Brain pericyte (primary cell): ENCODE measurements around the gene NLRC3.

Source experiments
- DNase-seq: peaks from one replicate; pipeline ENCODE4 v3.0.0-alpha.2; 2012; ENCODE audit warnings: low read depth, low spot score

The NLRC3 gene

DNA sequence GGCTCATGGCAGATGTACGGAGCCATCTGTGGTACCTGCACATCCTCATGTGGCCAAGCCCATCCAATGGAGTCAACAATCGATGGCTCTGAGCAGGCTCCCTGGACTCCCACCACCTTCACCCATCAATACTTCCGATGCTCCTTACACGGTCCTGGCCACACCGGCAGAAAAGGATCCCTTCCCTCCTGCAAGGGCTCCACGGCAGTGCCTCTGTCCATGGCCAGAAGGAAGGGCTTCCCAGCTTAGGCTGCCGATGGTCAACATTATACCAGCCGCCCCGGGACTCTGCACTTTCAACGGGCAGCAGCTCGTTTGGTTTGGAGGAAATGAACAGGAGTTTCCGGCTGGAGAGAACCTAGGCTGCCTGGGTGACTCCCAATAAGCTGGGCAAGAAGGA, 21.0 kb upstream of the NLRC3 start:
- no peak for DNase-seq

- no peak for DNase-seq
Observed at GRCh38 chr16:3597676-3598075, 20.5 kb upstream of the NLRC3 start.

- DNase-seq = no peak
Observed at GRCh38 chr16:3597226-3597625, 20.0 kb upstream of the NLRC3 start.

GRCh38 chr16:3596101-3596861, 19.1 kb upstream of the NLRC3 start:
- no peak for DNase-seq

- DNase-seq = no peak
Observed at GRCh38 chr16:3595521-3596021, 18.4 kb upstream of the NLRC3 start.

DNA sequence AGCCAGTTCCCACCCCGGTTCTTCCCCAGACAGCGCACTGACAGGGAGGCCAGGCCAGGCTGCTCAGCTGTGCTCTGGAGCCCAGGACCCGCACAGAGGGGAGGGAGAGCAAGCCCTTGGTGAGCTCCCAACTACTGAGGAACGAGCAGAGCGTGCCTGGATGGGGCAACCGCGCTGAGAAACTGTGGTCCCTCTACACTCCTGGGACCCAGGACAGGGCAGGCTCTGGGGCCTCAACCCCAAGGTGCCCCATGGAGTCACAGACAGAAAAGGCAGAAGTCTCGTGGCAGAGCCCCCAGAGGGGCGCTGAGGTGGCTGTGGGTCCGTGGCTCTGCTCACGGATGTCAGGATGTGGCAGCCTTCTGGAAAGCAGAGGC, 17.9 kb upstream of the NLRC3 start:
- no peak for DNase-seq

DNA sequence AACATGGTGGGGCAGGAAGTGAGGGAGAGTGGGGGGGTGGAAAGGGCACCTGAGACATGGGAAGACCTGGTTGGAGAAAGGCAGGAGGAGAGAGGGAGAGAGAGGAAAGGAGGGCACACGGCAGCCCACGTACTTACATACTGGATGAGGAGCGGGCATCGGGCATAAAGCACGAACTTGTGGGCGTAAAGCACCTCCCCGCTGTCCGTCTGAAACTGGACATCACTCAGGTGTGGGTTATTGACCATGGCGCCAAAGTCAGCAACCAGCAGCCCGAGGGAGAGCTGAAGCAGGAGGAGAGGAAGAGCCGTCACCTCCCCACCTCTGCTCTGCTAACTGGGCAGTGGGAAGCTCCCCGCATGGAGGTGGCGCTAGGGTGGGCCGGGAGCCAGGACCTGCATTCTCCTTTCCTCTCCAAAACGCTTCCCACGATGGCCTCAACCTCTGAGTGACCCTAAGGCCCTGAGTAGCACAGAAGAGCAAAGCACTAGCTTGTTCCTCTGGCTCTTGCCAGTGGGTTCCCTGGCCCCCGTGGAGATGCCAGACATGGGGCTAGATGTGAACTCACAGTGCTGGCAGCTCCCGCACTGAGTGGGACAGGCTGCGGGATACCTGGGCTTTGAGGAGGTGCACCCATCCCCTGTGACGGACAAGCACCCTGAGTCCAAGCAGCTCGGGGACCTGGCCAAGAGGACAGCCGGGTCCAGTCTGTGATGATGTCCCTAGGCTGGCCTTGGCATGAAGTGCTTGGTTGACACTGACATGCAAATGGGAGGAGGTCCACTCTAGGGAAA, 17.3 kb upstream of the NLRC3 start:
- no peak for DNase-seq

DNA sequence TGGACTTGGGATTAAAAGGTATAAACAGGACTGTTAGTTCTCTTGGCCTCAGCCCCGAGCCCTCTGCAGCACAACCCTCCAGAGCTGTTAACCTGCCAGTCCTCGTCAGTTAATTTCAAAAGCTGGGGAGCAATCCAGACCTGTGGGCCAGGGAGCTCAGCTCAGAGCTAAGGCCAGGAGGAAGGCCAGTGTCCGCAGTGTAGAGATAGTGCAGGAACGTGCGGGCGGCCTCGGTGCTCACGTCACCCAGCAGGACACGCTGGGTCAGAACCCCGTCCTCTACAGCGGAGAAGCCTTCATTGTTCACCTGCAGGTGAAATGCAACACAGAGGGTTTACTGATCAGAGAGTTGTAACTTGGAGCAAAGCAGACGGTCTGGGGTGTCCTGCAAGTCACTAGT, 15.4 kb upstream of the NLRC3 start:
- no peak for DNase-seq

- DNase-seq = no peak
Observed at GRCh38 chr16:3591991-3592390, 14.8 kb upstream of the NLRC3 start.

- no peak for DNase-seq
Observed at GRCh38 chr16:3591436-3591803, 14.2 kb upstream of the NLRC3 start.

DNA sequence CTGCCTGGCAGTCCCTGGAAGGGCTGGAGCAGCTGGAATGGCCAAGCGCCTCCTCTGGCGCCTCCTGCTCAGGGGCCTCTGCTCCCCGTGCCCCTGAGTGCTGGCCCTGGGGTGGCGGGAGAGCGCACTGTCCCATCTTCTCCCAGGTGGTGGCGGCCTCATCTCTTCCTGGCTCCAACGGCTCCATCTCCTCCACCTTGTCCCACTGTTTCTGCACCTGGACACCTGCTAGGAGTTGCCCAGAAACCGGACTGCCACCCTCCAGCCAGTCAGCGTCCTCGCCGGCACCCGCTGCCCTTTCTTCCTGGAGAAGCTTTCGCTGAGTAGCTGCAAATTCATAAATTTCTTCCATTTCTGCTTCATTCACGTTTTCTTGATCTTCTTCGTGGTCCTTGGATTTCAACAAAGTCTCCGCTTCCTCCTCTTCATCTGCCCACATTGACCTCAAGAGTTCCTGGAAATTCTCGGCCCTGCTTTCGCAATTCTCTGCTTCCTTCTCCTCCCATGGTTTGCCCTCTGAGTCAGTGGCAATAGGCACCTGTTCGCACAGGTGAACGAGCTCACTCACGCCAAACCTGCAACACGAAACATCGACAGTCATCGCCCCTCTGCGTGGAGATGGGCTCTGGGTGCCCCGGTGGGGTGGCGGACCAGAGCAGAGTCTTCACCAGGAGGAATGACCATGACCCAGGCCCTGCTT, 13.7 kb upstream of the NLRC3 start:
- DNase-seq = no peak

GRCh38 chr16:3589991-3590701, 12.9 kb upstream of the NLRC3 start:
- DNase-seq = no peak

GRCh38 chr16:3589441-3589921, 12.3 kb upstream of the NLRC3 start:
- no peak for DNase-seq

GRCh38 chr16:3589001-3589400, 11.8 kb upstream of the NLRC3 start:
- DNase-seq = no peak

DNA sequence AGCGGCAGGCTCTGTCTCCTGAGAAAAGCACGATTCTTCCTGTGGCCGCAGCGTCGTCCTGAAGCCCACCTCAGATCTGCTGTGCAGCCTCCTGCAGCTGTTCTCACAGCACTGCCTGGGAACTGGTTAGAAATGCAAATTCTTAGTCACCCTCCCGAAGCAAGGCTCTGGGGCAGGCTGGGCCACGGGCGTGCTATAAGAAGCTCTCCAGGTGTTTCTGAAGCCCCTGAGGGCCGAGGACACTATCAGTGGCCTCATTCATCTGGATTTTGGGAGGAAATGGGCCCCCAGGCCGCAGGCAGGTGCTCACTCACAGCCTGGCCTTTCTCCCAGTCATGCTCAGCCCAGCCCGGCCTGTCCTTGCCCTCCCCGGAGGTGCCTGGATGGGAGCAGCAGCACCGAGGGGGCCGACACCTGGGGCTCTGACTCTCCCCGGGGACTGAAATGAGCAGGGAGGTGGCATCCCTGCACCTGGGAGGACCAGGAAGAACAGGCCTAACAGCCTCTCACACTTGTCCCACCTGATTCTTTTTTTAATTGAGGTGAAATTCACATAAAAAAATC, 10.4 kb upstream of the NLRC3 start:
- DNase-seq = no peak

DNA sequence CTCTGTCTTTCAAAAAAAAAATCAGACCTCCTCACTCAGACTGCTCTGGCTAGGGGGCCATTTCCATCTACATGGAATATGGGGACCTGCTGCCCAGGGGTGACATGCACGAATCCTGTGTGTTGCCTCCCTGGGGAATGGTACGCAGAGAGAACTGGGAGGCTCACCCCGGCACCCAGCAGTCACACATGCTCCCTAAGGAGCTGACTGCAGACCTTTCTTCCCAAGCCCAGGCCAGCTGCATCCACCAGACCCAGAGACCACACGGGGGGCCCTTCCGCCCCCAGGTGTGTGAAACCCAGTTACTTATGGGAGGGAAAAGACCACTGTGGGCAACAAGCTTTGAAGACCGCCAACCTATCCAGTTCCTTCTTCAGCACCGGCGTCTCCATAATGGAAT, 7.2 kb upstream of the NLRC3 start:
- DNase-seq = no peak

- DNase-seq = no peak
Observed at GRCh38 chr16:3583303-3584038, 6.3 kb upstream of the NLRC3 start.

DNA sequence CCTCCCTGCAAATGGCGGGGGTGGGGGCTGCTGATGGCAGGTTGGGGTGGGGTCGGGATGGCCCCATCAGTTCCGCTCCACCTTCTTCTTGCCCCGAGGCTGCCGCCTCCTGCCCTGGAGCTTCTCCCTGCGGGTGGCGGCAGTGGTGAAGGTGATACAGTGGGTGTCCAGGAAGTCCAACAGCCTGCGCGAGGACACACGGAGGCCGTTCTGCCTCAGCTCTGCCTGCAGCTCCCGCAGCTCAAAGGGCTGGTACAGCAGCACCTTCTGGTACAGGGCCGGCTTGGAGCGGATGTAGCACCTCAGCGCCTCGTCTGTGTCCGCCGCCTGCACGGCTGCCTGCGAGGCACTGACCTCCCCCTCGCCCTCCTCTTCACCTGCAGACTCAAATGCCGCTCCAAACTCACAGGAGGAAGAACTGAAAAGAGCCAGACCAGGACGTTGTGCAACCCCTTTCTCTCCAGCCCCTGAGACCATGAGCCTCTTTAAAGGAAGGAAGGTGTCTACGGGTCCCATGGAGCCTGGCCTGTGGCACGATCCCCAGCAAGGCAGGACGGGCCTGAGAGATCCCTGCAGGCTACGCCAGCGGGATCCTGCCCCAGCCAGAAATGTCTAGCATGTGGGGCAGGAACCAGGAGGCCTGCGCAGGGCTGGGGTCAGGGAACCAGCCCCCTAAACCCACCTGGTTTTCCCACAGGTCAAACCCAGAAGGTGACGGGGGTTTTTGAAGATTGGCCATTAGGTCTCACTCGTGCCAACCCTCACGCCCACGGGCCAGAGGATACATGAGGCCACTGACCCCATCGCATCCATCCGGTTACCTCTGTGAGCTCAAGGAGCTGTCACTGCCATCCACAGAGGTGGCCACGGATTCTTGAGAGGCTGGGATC, 5.3 kb upstream of the NLRC3 start:
- DNase-seq = no peak

DNA sequence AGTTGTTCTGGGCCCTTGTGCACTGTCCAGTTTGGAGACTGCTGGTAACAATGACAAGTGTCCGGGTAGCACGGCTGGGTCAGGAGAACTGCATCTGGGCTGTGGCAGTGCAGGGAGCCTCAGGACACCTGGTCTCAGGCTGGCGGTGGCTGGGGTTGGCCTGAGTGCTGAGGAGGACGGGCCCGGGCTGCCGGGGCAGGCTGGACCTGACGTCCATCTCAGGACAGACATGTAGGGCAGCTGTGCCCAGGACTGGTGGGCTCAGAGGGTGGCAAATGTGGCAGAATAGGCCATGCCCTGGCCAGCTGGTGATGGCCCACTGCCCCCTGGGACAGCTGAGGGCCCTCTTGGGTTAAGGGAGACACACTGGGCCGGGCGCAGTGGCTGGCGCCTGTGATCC, 4.2 kb upstream of the NLRC3 start:
- no peak for DNase-seq

GRCh38 chr16:3580686-3581085, 3.5 kb upstream of the NLRC3 start:
- no peak for DNase-seq
